HCT116 (cell line): ENCODE results near the gene DLG2. TPM values are rescaled to one million over a fixed set of nuclear protein-coding genes. Genes with fewer than 3 reads are reported as not detected.

Source experiments
- ATAC-seq: fragments of 200-7000 bp; cut with Tn5 transposase; 2 replicates; pipeline ENCODE4 v1.9.1; 2020; ENCODE audit warnings: mild to moderate bottlenecking, moderate library complexity
- BruUV-seq: library from RNA; stranded (reverse); fragments of 400-500 nt; replicated peaks from 2 replicates; lab custom pipeline; 2021; lab: Mats Ljungman, UMichigan
- CTCF ChIA-PET: fragments of 300-600 bp; sonication (Branson Sonifier 250); formaldehyde crosslinking; loops from one replicate; lab custom pipeline; 2021; ENCODE audit warnings: antibody characterized with exemption; lab: Charles Lee
- POLR2A ChIA-PET: fragments of 300-600, 350-600 bp; sonication (Branson Sonifier 250); formaldehyde crosslinking; loops from one replicate; lab custom pipeline; 2021; ENCODE audit warnings: antibody characterized with exemption; lab: Charles Lee
- RAD21 ChIA-PET, 2 experiments: fragments of 300-600 bp; sonication (Branson Sonifier 250); formaldehyde crosslinking; loops; one replicate each; lab custom pipeline; 2023; ENCODE audit warnings: low total read pairs in 2 of 2; ENCODE audit not compliant: uncharacterized antibody in 2 of 2, unreplicated experiment in 2 of 2, low non-redundant PET in 1 of 2; lab: Charles Lee
- DNase-seq: peaks from one replicate; pipeline ENCODE4 v3.0.0-alpha.2; 2010; ENCODE audit warnings: low read depth, low spot score
- H2AFZ ChIP-seq: fragments of 200-600 bp; shearing (Covaris generic), sonication (generic); 2 replicates; pipeline ENCODE4 v1.6.1; 2017; ENCODE audit warnings: low read depth, mixed run types, mixed read lengths, antibody characterized with exemption, low read length; ENCODE audit not compliant: poor library complexity, severe bottlenecking
- H3K27ac ChIP-seq: 2 replicates; pipeline ENCODE4 v1.5.1; 2012; ENCODE audit warnings: low read depth, low read length
- H3K27me3 ChIP-seq: fragments of 200-600 bp; sonication (generic); 2 replicates; pipeline ENCODE4 v1.6.1; 2016; ENCODE audit warnings: mixed run types, low read length, mixed read lengths; ENCODE audit not compliant: insufficient read depth
- H3K36me3 ChIP-seq, 2 experiments: fragments of 200-500 bp in 1 of 2; fragments of 200-600 bp in 1 of 2; sonication (Bioruptor generic) in 1 of 2; sonication (generic) in 1 of 2; 2 replicates each; pipeline versions ENCODE4 v1.5.1 to v1.6.1; 2014 to 2016; ENCODE audit warnings: low read length in 2 of 2, inconsistent platforms in 1 of 2, mixed read lengths in 1 of 2, mixed run types in 1 of 2; ENCODE audit not compliant: insufficient read depth in 2 of 2, control insufficient read depth in 1 of 2
- H3K4me1 ChIP-seq, 2 experiments: fragments of 200-600 bp in 1 of 2; sonication (generic) in 1 of 2; 2 replicates each; pipeline versions ENCODE4 v1.5.1 to v1.6.1; 2012 to 2017; ENCODE audit warnings: low read length in 2 of 2, inconsistent platforms in 1 of 2, mild to moderate bottlenecking in 1 of 2, mixed read lengths in 1 of 2, mixed run types in 1 of 2, moderate library complexity in 1 of 2; ENCODE audit not compliant: insufficient read depth in 2 of 2, control insufficient read depth in 1 of 2
- H3K4me2 ChIP-seq: fragments of 200-600 bp; sonication (generic); 2 replicates; pipeline ENCODE4 v1.6.1; 2017; ENCODE audit warnings: mixed run types, low read length, mixed read lengths
- H3K4me3 ChIP-seq, 2 experiments: fragments of 200-600 bp in 1 of 2; sonication (generic) in 1 of 2; replicated peaks in 1 of 2; 2 replicates each; pipeline ENCODE4 v1.5.1; 2011 to 2016; ENCODE audit warnings: low read length in 2 of 2, control low read depth in 1 of 2, low read depth in 1 of 2, mild to moderate bottlenecking in 1 of 2, mixed read lengths in 1 of 2, mixed run types in 1 of 2
- H3K79me2 ChIP-seq: fragments of 200-600 bp; sonication (generic); 2 replicates; pipeline ENCODE4 v1.6.1; 2017; ENCODE audit warnings: mild to moderate bottlenecking, mixed run types, low read length, moderate library complexity, mixed read lengths; ENCODE audit not compliant: insufficient read depth
- H3K9ac ChIP-seq: fragments of 200-600 bp; sonication (generic); 2 replicates; pipeline ENCODE4 v1.6.1; 2016; ENCODE audit warnings: low read length, mixed read lengths
- H3K9me2 ChIP-seq: fragments of 200-600 bp; sonication (generic), shearing (Covaris generic); 2 replicates; pipeline ENCODE4 v1.6.1; 2017; ENCODE audit warnings: mixed run types, mild to moderate bottlenecking, moderate library complexity; ENCODE audit not compliant: insufficient read depth
- H3K9me3 ChIP-seq, 2 experiments: fragments of 200-500 bp in 1 of 2; fragments of 200-600 bp in 1 of 2; sonication (Bioruptor generic) in 1 of 2; sonication (generic) in 1 of 2; 2 replicates each; pipeline ENCODE4 v1.6.1; 2014 to 2017; ENCODE audit warnings: low read length in 2 of 2, mixed read lengths in 2 of 2, inconsistent platforms in 1 of 2, low read depth in 1 of 2, mild to moderate bottlenecking in 1 of 2, mixed run types in 1 of 2, moderate library complexity in 1 of 2; ENCODE audit not compliant: control insufficient read depth in 1 of 2, insufficient read depth in 1 of 2
- H4K20me1 ChIP-seq: fragments of 200-600 bp; sonication (generic), shearing (Covaris generic); 2 replicates; pipeline ENCODE4 v1.6.1; 2017; ENCODE audit warnings: mixed run types, mild to moderate bottlenecking, moderate library complexity; ENCODE audit not compliant: insufficient read depth
- CBX3 ChIP-seq: IDR thresholded peaks from 2 replicates; pipeline ENCODE4 v1.6.1; 2012; ENCODE audit warnings: low read depth
- EGR1 ChIP-seq: IDR thresholded peaks from 2 replicates; pipeline ENCODE4 v1.6.1; 2012; ENCODE audit warnings: low read depth
- ELF1 ChIP-seq: IDR thresholded peaks from 2 replicates; pipeline ENCODE4 v1.6.1; 2012; ENCODE audit warnings: low read depth, borderline replicate concordance
- EZH2 ChIP-seq: fragments of 200-600 bp; sonication (generic); IDR thresholded peaks from 2 replicates; pipeline ENCODE4 v1.6.1; 2017; ENCODE audit warnings: antibody characterized with exemption, mixed run types
- EZH2phosphoT487 ChIP-seq: fragments of 200-600 bp; IDR thresholded peaks from 2 replicates; pipeline ENCODE4 v1.6.1; 2018; ENCODE audit warnings: antibody characterized with exemption, borderline replicate concordance
- POLR2A ChIP-seq: IDR thresholded peaks from 2 replicates; pipeline ENCODE4 v1.7.0; 2011; ENCODE audit warnings: borderline replicate concordance; ENCODE audit not compliant: insufficient read depth, insufficient read length; ENCODE audit errors: extremely low read depth
- POLR2AphosphoS5 ChIP-seq: IDR thresholded peaks from 2 replicates; pipeline ENCODE4 v1.6.1; 2011; ENCODE audit warnings: mild to moderate bottlenecking, low read depth, low read length, moderate library complexity
- SP1 ChIP-seq: IDR thresholded peaks from 2 replicates; pipeline ENCODE4 v1.6.1; 2012; ENCODE audit warnings: low read depth
- SRF ChIP-seq: IDR thresholded peaks from 2 replicates; pipeline ENCODE4 v1.6.1; 2012; ENCODE audit warnings: low read depth
- YY1 ChIP-seq: IDR thresholded peaks from 2 replicates; pipeline ENCODE4 v1.6.1; 2011; ENCODE audit warnings: low read length, low read depth, moderate library complexity, mild to moderate bottlenecking; ENCODE audit not compliant: insufficient replicate concordance; ENCODE audit errors: extremely low read depth
- ZFX ChIP-seq: fragments of 450-650 bp; IDR thresholded peaks from 2 replicates; pipeline ENCODE4 v1.6.1; 2017
- ZNF274 ChIP-seq: fragments of 200-500 bp; sonication (Bioruptor generic); IDR thresholded peaks from 2 replicates; pipeline ENCODE4 v1.6.1; 2014; ENCODE audit warnings: mild to moderate bottlenecking, low read depth, low read length, inconsistent platforms
- intact Hi-C: fragments of 100-400 bp; cut with micrococcal nuclease; formaldehyde crosslinking; loops from 2 replicates; pipeline ENCODE4 v1.10.0; 2022
- total RNA-seq: library from RNA; stranded (reverse); gene quantifications from one replicate; pipeline ENCODE4 v1.2.1, GENCODE V29; 2021; ENCODE audit not compliant: unreplicated experiment
- TF ChIP-seq, protein P1 (sequence below): IDR thresholded peaks from 2 replicates; pipeline ENCODE4 v1.6.1; 2012; ENCODE audit warnings: low read depth
- TF ChIP-seq, protein P2 (sequence below): IDR thresholded peaks from 2 replicates; pipeline ENCODE4 v1.6.1; 2011; ENCODE audit warnings: mild to moderate bottlenecking, low read length, moderate library complexity; ENCODE audit not compliant: insufficient replicate concordance; ENCODE audit errors: extremely low read depth
- TF ChIP-seq, protein P3 (sequence below): IDR thresholded peaks from 2 replicates; pipeline ENCODE4 v1.6.1; 2012

DLG2 gene
- total RNA-seq, 1 experiment from 2014 or later, result 2.4 TPM

DNA sequence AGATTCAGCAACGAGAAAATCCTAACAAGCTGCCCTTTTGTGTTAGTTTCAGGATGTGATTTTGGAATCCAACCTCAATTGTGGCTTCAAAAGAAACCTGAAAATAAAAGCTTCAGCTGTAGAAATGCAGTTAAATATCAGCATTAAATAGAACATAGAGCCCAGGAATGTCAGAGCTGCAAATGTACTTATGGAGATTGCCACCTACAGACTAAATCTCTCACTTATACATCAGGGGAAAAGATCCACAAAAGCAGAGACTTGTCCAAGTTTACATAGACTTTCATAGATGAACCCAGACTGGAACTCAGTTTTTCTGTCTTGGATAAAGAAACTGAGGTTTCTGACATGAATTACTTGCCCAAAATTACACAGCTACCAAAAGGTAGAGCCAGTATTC is 446.6 kb downstream of the DLG2 start:
- H2AFZ ChIP-seq, result no peak overlapping the region
- intact Hi-C loops, result no loop called here
- ATAC-seq, result no peak
- H3K27ac ChIP-seq, result no peak overlapping the region
- H3K4me1 ChIP-seq, result no peaks in the 10 kb centered on the region
- H3K9ac ChIP-seq, result no peak overlapping the region
- H3K9me2 ChIP-seq, result no peaks in the 10 kb centered on the region
- no peaks in the 10 kb centered on the region for H3K79me2 ChIP-seq
- TF ChIP-seq, protein P1, sequence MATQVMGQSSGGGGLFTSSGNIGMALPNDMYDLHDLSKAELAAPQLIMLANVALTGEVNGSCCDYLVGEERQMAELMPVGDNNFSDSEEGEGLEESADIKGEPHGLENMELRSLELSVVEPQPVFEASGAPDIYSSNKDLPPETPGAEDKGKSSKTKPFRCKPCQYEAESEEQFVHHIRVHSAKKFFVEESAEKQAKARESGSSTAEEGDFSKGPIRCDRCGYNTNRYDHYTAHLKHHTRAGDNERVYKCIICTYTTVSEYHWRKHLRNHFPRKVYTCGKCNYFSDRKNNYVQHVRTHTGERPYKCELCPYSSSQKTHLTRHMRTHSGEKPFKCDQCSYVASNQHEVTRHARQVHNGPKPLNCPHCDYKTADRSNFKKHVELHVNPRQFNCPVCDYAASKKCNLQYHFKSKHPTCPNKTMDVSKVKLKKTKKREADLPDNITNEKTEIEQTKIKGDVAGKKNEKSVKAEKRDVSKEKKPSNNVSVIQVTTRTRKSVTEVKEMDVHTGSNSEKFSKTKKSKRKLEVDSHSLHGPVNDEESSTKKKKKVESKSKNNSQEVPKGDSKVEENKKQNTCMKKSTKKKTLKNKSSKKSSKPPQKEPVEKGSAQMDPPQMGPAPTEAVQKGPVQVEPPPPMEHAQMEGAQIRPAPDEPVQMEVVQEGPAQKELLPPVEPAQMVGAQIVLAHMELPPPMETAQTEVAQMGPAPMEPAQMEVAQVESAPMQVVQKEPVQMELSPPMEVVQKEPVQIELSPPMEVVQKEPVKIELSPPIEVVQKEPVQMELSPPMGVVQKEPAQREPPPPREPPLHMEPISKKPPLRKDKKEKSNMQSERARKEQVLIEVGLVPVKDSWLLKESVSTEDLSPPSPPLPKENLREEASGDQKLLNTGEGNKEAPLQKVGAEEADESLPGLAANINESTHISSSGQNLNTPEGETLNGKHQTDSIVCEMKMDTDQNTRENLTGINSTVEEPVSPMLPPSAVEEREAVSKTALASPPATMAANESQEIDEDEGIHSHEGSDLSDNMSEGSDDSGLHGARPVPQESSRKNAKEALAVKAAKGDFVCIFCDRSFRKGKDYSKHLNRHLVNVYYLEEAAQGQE, result no peak
- TF ChIP-seq CBX3 (no peak), POLR2AphosphoS5 (no peak), EZH2phosphoT487 (no peak), YY1 (no peak), ELF1 (no peak), SRF (no peak), ZFX (no peak), EGR1 (no peak), SP1 (no peak), POLR2A (no peak), EZH2 (no peak), ZNF274 (no peak)
- TF ChIP-seq, protein P2, sequence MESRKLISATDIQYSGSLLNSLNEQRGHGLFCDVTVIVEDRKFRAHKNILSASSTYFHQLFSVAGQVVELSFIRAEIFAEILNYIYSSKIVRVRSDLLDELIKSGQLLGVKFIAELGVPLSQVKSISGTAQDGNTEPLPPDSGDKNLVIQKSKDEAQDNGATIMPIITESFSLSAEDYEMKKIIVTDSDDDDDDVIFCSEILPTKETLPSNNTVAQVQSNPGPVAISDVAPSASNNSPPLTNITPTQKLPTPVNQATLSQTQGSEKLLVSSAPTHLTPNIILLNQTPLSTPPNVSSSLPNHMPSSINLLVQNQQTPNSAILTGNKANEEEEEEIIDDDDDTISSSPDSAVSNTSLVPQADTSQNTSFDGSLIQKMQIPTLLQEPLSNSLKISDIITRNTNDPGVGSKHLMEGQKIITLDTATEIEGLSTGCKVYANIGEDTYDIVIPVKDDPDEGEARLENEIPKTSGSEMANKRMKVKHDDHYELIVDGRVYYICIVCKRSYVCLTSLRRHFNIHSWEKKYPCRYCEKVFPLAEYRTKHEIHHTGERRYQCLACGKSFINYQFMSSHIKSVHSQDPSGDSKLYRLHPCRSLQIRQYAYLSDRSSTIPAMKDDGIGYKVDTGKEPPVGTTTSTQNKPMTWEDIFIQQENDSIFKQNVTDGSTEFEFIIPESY, result no peak
- TF ChIP-seq, protein P3, sequence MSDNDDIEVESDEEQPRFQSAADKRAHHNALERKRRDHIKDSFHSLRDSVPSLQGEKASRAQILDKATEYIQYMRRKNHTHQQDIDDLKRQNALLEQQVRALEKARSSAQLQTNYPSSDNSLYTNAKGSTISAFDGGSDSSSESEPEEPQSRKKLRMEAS, result no peak
- no TSS peak for BruUV-seq
- no peak overlapping the region for H3K4me3 ChIP-seq
- H3K4me2 ChIP-seq, result no peak overlapping the region
- H3K9me3 ChIP-seq, result no peaks in the 10 kb centered on the region
- POLR2A ChIA-PET, result no interaction called here
- CTCF ChIA-PET, result no interaction called here
- RAD21 ChIA-PET, result no interaction called here
- no peaks in the 10 kb centered on the region for H4K20me1 ChIP-seq
- H3K36me3 ChIP-seq, result no peaks in the 10 kb centered on the region
- DNase-seq, result no peak
- no peaks in the 10 kb centered on the region for H3K27me3 ChIP-seq
